Inflammatory macrophage (primary cell): Measurements from ENCODE around the gene SYNPO2.
A peak's percentile ranks its signal among the peaks of the same experiment; 100 is the strongest.

Experiments used
- DNase-seq, 2 donors: peaks; one replicate each; pipeline ENCODE4 v3.0.0-alpha.2; 2020 to 2022

Gene SYNPO2

DNA sequence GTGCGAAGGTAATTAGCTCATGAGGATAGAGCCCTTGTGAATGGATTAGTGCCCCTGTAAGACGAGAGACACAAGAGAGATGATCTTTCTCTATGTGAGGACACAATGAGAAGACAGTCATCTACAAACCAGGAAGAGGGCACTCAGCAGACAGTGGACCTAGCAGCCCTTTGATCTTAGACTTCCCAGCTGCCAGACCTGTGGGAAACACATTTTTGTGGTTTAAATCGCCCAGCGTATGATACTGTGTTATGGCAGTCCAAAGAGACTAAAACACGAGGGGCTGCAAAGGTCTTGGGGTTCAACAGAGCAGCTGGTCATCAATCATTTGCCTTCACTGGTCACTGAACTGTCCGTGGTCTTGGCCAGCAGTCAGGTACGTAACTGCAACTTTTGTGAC is 9.2 kb upstream of the SYNPO2 start:
- no peak for DNase-seq

DNA sequence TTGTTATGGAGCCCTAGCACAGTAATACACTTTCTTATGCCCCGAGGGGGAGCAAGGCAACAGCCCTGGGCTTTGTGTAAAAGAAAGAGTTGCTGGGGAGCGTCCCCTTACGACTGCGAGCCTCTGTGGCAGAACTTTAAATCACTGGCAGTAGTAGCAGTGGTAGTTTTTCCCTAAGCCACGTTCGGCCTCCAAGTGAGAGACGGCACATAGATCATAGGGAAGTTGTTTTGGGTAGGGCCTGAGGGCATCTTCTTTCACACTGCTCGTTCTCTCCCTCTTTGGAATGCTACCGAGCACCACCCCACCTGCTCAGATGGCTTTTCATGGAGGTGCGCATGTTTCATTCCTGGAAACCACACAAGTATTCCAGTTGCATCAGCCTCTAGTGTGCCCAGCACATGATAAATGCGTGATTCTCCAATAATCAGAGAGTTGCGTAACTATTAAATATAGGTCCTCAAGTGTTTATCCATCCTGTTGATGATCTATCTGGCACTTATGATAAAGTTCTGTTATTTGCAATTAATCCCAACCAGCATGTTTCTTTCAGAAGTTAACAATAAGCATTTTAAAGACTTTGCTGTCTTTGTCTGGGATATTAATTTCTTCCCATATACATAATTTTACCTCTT is 7.0 kb upstream of the SYNPO2 start:
- no peak for DNase-seq

DNA sequence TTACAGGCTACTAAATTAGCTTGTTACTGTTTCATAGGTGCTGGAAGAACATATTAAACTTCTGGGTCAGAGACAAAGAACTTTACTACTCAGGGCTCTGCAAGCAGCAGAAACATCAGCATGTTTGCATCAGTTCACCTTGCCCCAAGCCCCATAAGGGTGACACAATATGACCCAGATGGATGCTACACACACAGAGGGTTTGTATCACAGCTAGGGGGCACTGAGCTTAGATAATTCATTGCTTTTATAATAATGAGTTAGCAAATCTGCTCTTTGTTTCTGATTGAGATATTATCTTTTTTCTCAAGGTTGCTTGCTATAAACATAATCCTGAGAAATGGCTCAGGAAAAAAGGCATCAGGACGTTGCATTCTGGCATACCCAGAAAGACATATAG is 4.8 kb upstream of the SYNPO2 start:
- DNase-seq: no peak

DNA sequence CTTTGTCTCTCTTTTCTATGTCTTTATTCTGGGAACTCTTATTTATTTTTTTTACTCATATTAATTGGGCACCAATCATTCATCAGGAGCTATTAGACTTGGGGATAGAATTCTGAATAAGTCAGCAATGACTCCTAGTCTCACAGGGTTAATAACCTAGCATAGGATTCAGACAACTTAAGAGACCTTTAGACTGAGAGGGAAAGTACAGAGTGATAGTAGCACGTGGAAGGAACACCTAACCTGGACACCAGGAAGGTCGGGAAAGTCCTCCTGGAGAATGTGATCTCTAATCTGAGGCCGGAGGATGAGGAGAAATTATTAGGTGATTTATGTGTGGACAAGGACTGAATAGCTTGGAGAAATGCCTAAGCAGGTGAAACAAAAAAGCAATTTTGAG is 3.9 kb upstream of the SYNPO2 start:
- no peak for DNase-seq

DNA sequence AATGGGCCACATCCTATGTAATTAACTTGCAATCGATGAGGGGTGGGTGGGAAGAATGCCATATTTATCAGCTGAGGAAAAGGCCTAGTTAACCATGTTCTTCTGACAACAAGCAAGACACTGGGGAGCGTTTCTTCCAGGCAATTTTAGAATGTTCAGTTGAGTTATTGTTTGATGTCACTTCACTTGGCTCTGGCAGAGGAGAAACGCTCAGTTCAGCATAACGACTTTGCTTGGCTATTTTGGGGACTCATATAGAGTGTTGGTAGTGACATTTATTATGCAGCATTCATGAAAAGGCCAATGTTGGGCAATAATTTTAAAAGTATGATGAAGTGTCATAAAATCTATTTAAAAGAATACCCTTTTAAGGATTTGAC is 648 bp downstream of the SYNPO2 start:
- DNase-seq: no peak

DNA sequence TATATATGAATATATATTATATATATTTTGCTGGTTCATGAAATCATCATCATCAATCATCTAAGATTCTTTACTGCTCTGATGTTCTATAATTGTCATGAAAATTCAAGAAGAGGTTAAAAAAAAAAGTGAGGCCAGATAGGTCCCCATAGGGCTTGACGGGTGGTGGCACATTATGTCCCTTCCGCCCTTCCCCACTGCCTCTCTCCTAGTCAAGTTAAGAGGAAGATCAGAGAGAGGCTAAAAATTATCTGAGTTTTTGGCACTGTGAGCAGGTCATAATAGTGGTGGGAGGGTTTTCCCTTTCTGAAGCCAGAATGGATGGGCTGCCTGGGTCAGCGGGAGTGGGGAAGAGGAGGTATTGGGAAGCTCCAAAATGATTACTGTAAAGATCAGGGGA is 5.4 kb downstream of the SYNPO2 start:
- no peak for DNase-seq

DNA sequence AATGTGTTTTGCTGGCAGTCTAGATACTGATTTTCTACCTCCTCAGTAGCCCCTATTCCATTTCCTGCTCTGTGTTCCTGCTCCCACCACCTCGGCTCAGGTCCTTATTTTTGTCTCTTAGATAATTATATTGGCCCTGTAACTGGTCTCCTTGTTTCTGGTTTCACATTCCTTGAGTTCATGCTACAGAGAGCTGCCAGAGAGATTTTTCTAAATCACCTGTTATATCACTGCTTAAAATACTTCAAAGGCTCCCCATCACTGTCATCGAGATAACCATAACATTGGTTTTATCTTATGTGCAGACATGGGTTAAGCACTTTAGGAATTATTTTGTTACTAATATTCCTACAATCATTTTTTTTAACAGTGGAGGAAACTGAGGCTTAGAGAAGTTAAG is 9.6 kb downstream of the SYNPO2 start:
- DNase-seq: no peak

DNA sequence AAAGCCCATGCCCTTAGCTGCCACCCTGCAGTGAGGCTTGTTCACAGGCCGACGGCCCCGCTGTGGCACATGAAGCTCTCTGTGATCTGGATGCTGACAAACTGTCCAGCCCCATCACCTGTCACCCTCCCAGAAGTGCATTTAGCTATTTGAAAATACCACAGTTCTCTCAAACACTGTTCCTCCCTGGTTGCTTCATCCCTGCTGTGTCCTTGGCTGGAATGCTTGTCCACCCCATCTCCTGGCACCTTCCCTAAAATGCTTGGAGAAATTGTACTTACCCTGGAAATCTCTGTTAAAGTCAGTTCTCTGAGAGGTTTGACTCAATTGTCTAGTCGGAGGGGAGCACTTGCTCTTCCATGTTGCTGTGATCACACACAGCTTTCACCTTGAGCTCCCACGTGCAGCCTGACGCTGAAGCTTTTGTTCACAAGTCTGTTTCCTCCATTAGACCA is 10.1 kb downstream of the SYNPO2 start:
- no peak for DNase-seq

DNA sequence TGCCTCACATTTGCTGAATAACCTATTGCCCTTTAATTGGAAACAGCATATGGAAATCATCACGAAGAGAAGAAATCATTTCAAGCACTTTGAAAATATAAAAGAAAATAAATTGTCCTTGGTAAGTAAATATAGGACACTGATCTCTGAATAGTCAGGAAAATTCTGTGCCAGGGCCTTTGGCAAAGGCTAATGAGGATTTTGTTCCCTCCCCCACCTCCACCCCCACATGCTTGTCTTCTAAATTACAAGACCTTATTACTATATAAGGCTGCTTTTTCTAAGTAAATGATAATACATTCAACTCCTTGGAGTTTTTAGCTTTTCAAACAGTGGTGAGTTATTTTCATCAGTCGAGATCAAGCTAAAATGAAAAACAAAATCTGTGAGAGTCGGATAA is 15.8 kb downstream of the SYNPO2 start:
- DNase-seq: no peak

DNA sequence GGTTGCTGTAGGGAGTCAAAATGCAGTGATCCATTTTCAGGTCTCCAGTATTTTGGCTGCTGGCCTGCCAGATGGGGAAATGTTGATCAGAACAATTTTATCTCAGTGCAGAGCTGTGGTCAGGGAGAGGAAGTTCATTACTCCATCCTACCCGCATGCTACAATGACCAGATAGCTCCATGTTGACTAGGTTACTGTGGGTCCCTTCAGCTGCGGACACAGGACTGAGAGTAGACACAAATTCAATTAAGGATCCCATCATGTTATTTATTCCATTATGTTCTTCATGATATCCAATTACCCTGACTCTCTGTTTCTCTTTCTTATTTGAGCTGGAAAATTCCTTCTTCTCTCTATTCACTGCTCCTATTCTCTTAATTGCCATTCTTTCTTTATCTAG is 16.3 kb downstream of the SYNPO2 start:
- peak; percentile 21 to 44 for DNase-seq

DNA sequence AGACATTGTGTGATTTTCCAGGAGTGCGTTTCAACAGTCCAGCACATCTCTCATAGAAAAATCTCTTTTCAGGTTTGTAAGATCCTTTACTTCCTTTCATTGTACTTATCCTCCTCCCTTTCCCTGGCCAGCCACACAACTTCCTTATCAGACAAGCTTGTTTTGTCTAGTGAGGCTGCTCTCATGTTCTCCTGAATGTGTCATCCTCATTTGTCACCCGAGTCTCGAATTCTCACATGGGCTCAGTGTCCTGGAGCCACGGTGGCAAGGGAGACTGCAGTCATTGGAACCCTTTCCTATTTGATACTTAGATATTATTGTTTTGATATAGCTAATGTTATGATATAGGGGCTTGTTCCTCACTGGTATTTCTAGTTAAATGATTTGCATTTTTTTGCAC is 16.9 kb downstream of the SYNPO2 start:
- peak; percentile 5 to 8 for DNase-seq

DNA sequence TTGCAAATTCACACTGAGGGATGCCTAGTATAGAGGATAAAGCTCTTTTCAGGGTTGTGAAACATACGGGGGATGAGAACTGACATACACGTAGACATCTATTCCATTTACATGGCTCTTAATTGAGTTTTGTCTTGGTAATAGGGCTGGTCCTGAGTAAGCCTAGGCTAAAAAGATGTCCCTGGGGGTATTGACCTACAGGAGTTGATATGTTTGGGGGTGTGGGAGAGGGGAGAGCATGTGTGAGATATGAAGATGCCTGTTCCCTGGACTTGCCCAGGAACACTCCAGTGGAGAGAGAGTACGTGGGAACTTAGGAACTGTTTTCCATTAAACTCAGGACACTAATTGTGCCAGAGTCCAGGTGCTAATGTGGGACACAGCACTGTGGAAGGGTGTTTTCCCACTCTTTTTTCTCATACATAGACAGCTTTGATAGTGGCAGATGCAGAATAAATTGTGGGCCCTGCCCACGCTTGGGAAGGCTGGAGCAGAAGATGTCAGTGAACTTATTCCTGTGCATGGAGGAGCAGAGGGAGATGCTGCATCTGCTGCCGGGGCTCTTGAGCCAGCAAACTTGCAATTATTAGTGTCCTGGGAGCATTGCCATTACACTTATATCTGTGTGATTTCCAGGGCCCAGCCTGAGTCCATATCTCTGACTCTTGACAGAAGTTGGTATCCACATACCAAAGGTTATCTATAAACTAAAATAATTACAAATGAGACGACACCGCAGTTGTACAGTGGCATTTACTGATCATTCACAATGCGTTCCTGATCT is 20.7 kb downstream of the SYNPO2 start:
- DNase-seq: no peak

DNA sequence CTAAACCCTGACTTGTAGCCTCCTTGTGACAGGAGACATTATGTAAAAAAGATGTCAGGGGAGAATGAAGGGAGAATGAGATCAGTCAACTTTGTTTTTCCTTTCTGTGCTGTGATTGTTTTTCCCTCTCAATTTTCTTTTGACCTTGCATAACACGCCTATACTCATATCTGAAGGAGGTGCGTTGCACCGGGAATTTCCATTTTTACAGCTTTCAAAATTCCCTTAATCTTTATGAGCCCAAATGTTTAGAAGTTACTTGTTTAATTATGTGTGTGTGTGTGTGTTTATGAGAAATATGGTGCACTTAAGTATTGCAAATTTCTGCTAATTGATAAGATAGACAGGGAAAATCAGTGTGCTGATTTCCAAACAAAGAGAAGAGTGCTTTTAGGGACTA is 21.6 kb downstream of the SYNPO2 start:
- no peak for DNase-seq

DNA sequence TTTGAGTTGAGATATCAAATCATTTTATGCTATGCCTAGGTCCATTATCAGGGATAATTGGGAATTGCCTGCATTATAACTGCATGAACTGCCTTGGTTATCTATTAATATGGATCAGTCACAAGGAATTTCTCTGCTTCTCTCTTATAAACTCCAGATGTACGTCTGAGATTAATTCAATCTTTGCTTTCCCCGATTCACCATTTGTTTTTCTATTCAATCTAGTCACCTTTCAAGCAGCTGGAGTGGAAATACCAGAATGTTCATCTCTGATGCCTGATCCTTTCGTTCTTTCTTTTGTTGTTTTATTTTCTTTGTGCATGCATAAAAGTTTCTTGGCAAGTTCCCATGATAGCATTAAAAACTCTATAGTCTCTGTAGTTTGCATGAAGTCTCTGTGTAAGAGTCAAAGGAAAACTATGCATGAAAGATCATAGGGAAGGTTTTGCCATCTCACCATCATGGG is 22.6 kb downstream of the SYNPO2 start:
- no peak for DNase-seq

DNA sequence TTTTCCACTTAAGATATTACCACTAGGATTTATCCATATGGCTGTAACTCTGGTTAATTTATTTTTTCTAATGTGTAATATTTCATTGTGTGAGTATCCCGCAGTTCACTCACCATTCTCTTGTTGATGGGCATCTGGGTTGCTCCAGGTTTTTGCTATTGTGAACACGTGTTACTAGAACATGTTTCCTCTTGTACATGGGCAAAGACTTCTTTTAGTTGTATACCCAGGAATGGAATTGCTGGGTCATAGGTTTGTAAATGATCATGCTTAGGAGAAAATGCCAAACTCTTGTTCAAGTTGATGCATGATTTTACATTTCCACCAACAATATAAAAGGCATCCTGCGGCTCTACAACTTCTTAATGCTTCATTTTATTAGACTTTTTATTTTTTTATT is 26.8 kb downstream of the SYNPO2 start:
- no peak for DNase-seq

DNA sequence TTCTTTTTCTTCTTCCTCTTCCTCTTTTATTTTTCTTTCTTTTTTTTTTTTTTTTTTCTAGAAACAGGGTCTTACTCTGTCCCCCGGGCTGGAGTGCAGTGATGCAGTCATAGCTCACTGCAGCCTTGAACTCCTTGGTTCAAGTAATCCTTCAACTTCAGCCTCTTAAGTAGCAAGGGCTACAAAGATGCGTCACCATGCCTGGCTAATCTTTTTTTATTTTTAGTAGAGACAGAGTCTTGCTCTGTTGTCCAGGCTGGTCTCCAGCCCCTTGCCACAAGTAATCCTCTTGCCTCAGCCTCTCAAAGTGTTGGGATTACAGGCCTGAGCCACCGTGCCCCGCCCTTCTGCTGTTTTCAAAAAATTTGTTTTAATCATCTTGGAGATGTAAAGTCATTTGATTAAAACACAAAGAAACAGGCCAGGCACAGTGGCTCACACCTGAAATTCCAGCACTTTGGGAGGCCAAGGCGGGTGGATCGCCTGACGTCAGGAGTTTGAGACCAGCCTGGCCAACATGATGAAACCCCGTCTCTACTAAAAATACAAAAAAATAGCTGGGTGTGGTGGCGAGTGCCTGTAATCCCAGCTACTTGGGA is 28.1 kb downstream of the SYNPO2 start:
- DNase-seq: no peak

DNA sequence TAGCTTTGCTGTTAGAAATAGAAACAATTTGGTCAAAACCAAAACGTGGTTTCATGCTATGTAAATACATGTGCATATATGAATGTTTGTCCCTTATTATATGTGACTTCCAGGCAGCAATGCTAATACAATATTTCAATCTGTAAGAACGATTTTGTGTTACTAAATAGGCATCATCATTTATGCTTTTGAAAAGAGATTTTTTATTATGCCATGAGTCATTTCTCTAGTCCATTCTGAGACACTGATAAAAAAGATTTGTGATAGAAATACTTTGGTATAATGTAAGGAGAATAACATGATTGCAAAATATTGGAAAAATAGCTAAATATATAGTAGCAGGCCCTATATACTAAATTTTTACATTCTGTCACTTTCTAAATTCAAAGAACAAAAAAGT is 28.9 kb downstream of the SYNPO2 start:
- DNase-seq: no peak

DNA sequence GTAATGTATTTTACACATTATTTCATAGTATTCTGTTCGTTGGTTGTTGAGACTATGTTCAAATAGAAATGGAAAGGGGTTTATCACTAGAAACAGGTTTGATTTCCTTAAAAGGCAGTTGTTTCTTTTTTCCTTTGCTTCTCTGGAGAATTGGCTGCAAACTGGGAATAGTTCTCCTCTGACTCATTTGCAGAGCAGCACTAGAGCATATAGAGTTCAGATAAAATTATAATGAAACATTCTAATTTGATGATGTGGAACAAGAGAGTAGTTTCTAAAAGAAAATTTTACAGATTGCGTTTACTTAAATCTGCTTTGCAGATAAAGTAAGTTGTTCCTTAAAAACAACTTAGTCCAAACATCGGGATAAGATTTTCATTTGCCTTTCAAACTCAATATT is 29.7 kb downstream of the SYNPO2 start:
- DNase-seq: no peak

DNA sequence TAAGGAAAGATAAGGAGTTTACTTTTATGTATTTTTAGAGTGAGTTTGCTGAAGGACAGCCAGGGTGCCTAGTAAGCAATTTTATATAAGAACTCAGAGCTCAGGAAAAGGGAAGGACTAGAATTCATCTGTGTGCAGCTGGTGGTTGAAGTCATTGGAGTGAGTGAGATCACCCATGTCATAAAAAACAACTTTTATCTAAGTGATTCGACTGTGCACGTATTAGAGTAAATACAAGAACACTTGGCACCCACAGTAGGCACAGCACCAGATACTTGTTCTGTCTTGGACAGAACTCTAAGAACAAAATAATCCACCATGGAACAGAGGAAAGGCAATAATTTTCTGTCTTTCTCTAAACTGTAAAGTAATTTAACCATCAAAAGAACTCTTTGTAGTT is 31.6 kb downstream of the SYNPO2 start:
- no peak for DNase-seq

DNA sequence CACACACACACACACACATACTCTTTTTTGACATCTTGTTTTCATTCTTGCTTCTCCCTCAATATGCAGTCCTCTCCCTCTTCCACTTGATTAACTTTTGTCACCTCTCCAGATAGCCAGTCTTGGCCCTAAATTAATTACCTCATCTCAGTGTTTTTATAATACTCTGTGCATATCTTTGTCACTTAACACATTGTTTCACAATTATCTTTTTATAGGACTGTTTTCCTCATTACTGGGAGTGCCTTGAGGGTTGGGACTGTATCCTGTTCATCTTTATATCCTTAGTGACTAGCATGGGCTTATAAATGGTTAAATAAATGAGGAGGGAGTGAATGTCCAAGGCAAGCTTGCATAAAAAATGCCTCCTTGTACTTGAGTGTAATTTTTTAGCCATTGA is 33.1 kb downstream of the SYNPO2 start:
- DNase-seq: no peak

DNA sequence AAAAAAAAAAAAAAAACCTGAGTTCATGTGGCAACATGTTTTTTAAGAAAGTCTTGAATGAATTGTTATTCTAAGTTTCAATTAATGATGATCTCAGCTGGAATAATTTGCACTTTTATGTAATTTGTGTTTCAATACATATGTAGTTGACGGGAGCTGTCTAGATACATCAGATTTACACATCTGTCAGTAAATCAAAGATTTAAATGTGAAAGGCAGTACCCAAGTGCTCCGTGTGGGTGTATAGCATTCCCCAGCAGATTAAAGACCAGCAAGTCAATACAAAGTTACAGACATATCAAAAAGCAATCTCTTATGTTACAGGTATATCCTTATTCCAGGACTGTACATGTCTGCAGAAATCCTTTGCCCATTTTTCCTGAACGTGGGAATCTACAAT is 35.2 kb downstream of the SYNPO2 start:
- DNase-seq: no peak

DNA sequence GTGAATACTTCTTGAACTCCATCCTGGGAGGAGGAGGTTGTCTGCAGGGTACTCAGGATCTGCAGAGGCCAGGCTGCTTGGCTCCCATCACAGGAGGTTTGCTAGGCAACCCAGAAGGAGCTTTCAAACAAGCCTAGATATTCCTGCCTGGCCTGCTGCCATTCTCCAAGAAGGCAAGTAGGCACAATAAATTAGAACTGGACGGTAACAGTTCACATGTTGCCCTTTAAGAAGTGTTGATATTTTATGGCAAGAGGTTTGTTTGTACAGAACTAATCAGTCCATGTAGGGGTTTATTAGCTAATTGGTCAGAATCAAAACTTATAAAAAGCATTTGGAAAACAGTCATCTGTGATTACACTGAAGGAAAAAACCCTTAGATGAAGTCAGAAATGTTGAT is 39.3 kb downstream of the SYNPO2 start:
- DNase-seq: no peak

DNA sequence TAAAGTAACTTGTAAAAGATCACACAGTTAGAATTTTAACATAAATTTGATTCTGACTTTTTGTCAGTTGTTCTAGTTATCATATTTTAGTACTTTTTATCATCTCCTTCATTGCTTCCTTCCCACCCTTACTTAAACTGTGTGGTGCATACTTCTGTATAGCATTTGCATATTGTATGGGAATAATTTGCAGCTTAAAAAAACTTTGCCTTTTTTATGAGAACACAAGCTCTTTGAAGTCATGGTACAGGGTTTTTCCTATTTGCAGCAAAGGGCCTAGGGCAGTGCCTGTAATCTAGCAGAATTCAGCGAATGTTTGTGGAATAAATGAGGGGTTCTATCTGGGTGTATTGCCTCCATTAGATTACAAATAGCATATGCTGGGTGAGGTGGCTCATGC is 41.6 kb downstream of the SYNPO2 start:
- no peak for DNase-seq

DNA sequence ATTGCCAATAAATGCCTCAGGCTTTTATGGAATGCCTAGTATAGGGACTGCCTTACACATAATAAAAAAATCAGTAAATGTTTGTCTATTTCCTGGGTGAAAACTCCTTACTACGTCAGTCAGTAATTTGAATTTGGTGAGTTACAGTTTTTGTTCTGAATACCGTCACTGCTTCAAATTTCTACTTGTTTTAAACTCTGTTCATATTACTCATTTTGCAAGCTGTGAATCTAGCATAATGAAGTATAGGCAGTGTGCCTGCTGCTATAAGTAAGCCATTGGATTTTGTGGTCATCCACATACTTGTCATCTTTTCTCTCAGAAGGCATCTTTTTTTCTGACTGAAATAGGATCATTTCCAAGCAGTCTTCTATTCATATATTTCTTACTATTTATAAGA is 43.1 kb downstream of the SYNPO2 start:
- DNase-seq: no peak
